Fibroblast of the aortic adventitia (primary cell): ENCODE measurements around the gene SLC30A2. TPM values are rescaled to one million over a fixed set of nuclear protein-coding genes. Genes with fewer than 3 reads are reported as not detected.
"Not testable (repeated sequence)": the region's sequence is repeated elsewhere in the genome, so short reads cannot be mapped to it uniquely, and the experiment has no call there.

Experiments
- DNase-seq: peaks from one replicate; pipeline ENCODE4 v3.0.0-alpha.2; 2010; ENCODE audit warnings: low read depth
- H3K4me3 ChIP-seq: 2 replicates; pipeline ENCODE4 v1.5.1; 2011; ENCODE audit warnings: low read depth, mild to moderate bottlenecking, control low read depth, low read length, moderate library complexity
- CTCF ChIP-seq: IDR thresholded peaks from 2 replicates; pipeline ENCODE4 v1.5.1; 2011; ENCODE audit warnings: mild to moderate bottlenecking, low read length, control low read depth, inconsistent platforms; ENCODE audit not compliant: insufficient read depth
- total RNA-seq: library from RNA; depleted of rRNA; stranded (reverse); fragments of >200 nt; gene quantifications from 2 replicates; pipeline ENCODE4 v1.2.3, GENCODE V29; 2012; ENCODE audit warnings: low replicate concordance

Gene SLC30A2
- not detected in 2 replicates for total RNA-seq

GRCh38 chr1:26045722-26046245 lies at the start of gene SLC30A2:
TSS of gene SLC30A2 (minus strand) at chr1:26046118. CDS start at chr1:26045896, 222 bp downstream.
- DNase-seq, result no peak
- H3K4me3 ChIP-seq, result no peak within 1 kb of the TSS
- TF ChIP-seq CTCF, result no peak

DNA sequence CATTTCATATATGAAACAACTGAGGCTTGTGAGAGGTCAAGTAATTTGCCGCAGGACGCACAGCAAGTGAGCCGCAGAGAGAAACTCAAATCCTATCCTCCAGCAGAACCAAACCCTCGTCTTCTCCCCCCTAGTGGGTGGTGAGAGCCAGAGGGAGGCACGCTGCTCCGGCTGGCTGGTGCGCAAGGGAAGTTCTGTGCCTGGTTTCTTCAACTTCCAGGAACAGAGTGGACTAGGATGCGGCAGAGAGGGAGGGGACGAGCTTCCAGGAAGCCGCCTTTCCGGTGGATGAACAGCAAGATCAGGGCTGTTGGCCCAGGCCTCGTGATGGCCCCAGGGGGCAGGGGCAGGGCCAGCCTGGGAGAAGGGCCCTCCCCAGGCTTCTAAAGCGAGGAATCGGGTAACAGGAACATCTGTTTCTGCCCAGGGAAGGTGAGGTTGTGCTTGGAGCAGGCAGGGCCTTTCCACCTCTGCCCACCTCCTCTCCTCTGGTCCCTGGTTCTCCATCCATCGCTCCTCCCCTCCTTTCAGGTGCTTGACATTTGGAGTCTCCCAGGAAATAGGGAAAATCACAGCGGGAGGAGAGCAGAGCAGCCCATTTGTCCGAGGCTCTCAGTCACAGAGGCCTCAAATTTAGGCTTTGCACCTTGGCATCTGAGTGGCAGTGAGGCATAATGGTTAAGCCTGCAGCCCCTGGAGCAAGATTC lies 48.9 kb upstream of the SLC30A2 start:
- peak; percentile 69 for DNase-seq
- TF ChIP-seq CTCF, result peak; percentile 33
- no peak overlapping the region for H3K4me3 ChIP-seq

- no peak overlapping the region for H3K4me3 ChIP-seq
- peak; percentile 82 for DNase-seq
- no peak for TF ChIP-seq CTCF
Observed at GRCh38 chr1:26094076-26094669, 48.3 kb upstream of the SLC30A2 start.

DNA sequence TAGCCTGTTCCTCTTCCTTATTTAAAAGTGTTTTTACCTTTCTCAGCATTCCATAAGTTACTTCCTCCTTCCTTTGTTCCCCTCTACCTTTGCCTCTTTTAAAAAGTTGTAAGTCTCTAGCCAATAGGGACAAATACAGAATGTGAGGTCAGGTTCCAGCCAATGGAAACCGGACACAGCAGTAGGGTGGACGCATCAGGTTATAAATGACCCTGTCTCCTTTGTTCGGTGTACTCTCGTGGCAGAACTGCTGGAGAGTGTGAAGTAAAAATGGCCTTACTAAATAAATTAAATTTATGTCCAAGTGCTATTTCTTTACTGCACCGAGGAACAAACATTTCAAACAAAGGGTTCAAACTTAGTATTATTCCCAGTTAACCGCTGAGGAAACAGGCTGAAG lies 47.7 kb upstream of the SLC30A2 start:
- H3K4me3 ChIP-seq, DNase-seq: not testable (repeated sequence)

DNA sequence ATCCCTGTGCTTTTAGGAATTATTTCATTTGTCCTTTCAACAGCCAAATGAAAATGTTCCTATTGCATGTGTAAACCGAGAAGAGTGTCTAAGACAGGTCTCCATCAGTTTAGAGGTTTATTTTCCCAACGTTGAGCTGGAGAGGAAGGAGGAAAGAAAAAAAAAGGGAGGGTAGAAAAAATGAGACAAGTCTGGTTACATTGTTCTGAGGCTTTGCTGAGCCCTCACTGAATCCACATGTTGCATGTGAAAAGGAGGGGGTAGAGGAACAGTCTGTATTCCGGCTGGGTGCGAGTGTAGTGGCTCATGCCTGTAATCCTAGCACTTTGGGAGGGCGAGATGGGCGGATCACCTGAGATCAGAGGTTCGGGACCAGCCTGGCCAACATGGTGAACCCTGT lies 46.5 kb upstream of the SLC30A2 start:
- TF ChIP-seq CTCF, result no peak
- no peak for DNase-seq
- no peak overlapping the region for H3K4me3 ChIP-seq

- no peak for DNase-seq
- H3K4me3 ChIP-seq, result no peak overlapping the region
- TF ChIP-seq CTCF, result no peak
Observed at GRCh38 chr1:26090893-26091292, 45.0 kb upstream of the SLC30A2 start.

DNA sequence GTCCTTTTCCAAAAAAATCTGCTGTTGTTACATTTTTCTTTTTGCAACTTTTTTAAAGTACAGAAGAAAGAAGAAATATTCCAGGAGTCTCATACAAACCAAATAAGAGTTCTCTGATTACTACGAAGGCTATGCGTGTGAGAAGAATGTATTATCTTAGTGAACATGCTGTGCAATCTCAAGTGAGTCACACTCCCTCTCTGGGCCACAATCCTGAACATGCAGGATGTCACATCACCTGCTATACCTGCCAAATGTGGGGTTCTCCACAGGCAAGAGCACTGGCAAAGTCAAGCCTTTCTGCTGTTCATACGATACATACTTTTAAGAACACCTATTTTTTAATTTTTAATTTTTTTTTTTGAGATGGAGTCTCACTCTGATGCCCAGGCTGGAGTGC lies 43.2 kb upstream of the SLC30A2 start:
- TF ChIP-seq CTCF, result no peak
- DNase-seq, result no peak
- H3K4me3 ChIP-seq, result no peak overlapping the region
